ENCODE data around the gene KCNQ1.

DNA sequence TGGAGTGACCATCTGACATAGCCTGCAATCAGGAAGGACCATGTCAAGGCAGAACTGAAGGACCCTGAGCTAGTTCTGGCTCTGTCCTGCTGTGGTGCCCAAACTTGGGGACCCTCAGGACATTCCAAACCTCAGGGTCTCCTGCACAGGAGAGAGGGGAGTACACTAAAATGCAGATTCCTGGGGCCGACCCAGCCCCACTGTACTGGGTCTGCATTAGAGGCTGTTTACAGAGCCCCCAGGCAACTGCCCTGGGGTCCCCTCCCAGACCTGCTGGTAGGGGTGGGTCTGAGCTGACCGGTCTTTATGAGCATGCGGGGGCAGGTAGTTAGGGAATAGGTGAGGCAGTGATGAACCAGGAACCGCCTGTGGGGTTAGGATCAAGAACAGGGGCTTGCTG lies 7.3 kb upstream of the KCNQ1 start:
- TF ChIP-seq POLR2A (IDR thresholded peaks at IDR 0.05) = no peak
- TF ChIP-seq, protein P1, sequence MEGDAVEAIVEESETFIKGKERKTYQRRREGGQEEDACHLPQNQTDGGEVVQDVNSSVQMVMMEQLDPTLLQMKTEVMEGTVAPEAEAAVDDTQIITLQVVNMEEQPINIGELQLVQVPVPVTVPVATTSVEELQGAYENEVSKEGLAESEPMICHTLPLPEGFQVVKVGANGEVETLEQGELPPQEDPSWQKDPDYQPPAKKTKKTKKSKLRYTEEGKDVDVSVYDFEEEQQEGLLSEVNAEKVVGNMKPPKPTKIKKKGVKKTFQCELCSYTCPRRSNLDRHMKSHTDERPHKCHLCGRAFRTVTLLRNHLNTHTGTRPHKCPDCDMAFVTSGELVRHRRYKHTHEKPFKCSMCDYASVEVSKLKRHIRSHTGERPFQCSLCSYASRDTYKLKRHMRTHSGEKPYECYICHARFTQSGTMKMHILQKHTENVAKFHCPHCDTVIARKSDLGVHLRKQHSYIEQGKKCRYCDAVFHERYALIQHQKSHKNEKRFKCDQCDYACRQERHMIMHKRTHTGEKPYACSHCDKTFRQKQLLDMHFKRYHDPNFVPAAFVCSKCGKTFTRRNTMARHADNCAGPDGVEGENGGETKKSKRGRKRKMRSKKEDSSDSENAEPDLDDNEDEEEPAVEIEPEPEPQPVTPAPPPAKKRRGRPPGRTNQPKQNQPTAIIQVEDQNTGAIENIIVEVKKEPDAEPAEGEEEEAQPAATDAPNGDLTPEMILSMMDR (IDR thresholded peaks at IDR 0.05) = no peak
- TF ChIP-seq EP300 (IDR thresholded peaks at IDR 0.05) = no peak
